Lower leg skin (tissue), 4 donors: ENCODE measurements around the gene ADCY10. TPM values are rescaled to one million over a fixed set of nuclear protein-coding genes. Genes with fewer than 3 reads are reported as not detected.

Experiments used
- DNase-seq, 2 donors: peaks; one replicate each; pipeline ENCODE4 v3.0.0-alpha.2; 2019; ENCODE audit warnings: low spot score in 2 of 2
- H3K4me3 ChIP-seq: fragments of 200-600 bp; sonication (generic); 2 replicates; pipeline ENCODE4 v1.5.1; 2017; ENCODE audit warnings: mild to moderate bottlenecking, low read depth; ENCODE audit not compliant: poor library complexity, severe bottlenecking
- CTCF ChIP-seq, 3 donors: fragments of 450-650 bp; IDR thresholded peaks; one replicate each; pipeline ENCODE4 v1.5.1; 2016; ENCODE audit warnings: antibody characterized with exemption in 3 of 3, mild to moderate bottlenecking in 3 of 3, moderate library complexity in 2 of 3
- POLR2A ChIP-seq, 2 donors: fragments of 450-650 bp; IDR thresholded peaks; one replicate each; pipeline ENCODE4 v1.6.1; 2016 to 2017; ENCODE audit warnings: antibody characterized with exemption in 2 of 2, mild to moderate bottlenecking in 1 of 2, moderate library complexity in 1 of 2
- WGBS, 2 donors: methylation state at CpG; one replicate each; pipeline ENCODE4 v1.1.5; 2018; 5-methylcytosine and 5-hydroxymethylcytosine counted together
- intact Hi-C: fragments of 100-400 bp; cut with DNase I; formaldehyde crosslinking; loops from one replicate; pipeline ENCODE4 v1.15.0; 2023; ENCODE audit warnings: low total_unique reads
- total RNA-seq, 4 donors: library from RNA; depleted of rRNA; stranded (reverse); fragments of >200 nt; gene quantifications; one replicate each; pipeline ENCODE4 v1.1.0, GENCODE V29; 2016

Gene ADCY10
- total RNA-seq, 4 donors from 2014 or later = 0.07 to 0.10 TPM; not detected in 2

DNA sequence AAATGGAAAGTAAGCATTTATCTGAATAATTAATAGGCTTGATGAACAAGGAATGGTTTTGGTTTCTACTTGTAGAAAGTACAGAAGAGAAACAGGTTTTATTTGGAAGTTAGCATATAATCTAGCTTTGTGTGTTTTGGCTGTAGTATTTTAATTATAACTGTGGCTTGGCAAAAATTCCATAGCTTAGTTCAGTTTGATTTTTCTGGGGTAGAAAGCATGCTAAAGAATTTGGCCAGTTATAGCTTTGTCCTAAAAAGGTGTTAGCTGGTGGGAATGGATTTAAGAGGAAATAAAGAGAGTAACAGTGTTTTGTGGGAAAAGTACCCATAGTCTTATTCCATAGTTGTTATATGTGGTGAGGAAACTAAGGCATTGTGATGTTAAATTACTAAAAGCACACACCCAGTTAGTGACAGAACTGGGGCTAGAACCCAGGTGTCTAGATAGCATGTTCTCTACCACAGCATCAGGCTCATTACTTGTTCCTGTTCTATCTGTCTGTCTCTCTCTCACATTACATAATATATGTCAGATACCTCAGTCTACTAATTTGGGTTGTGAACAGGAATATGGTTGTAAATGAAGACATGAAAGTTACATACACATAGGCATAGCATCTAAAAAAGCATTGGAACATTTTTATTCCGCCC is 137.2 kb downstream of the ADCY10 start:
- no peak overlapping the region for H3K4me3 ChIP-seq
- 95 to 100% methylated on average over 1 of the region's 1 CpG for WGBS, 2 donors
- intact Hi-C loops = no loop called here
- TF ChIP-seq POLR2A (IDR thresholded peaks at IDR 0.05) (no peak), CTCF (IDR thresholded peaks at IDR 0.05) (no peak)
- DNase-seq = no peak

- no peak for TF ChIP-seq POLR2A (IDR thresholded peaks at IDR 0.05)
- TF ChIP-seq CTCF (IDR thresholded peaks at IDR 0.05) = no peak
- no peak for DNase-seq
These were observed 137.8 kb downstream of the ADCY10 start for GRCh38 chr1:167776151-167776550.

GRCh38 chr1:167775178-167775577 is 138.8 kb downstream of the ADCY10 start:
- intact Hi-C loops = no loop called here
- no peak overlapping the region for H3K4me3 ChIP-seq
- DNase-seq = no peak
- 39 to 46% methylated on average over 2 of the region's 2 CpGs for WGBS, 2 donors
- no peak for TF ChIP-seq CTCF (IDR thresholded peaks at IDR 0.05)
- no peak for TF ChIP-seq POLR2A (IDR thresholded peaks at IDR 0.05)

More at GRCh38 chr1:167776151-167776550, 137.8 kb downstream of the ADCY10 start:
- no peak overlapping the region for H3K4me3 ChIP-seq
- 67 to 84% methylated on average over 1 of the region's 1 CpG for WGBS, 2 donors
- intact Hi-C loops = no loop called here

- intact Hi-C loops = no loop called here
- H3K4me3 ChIP-seq = no peak overlapping the region
- DNase-seq = no peak
- TF ChIP-seq CTCF (IDR thresholded peaks at IDR 0.05) (no peak), POLR2A (IDR thresholded peaks at IDR 0.05) (no peak)
These were observed 139.2 kb downstream of the ADCY10 start for GRCh38 chr1:167774710-167775109.

GRCh38 chr1:167773516-167773915 is 140.4 kb downstream of the ADCY10 start:
- H3K4me3 ChIP-seq = no peak overlapping the region
- TF ChIP-seq POLR2A (IDR thresholded peaks at IDR 0.05) (no peak), CTCF (IDR thresholded peaks at IDR 0.05) (no peak)
- no peak for DNase-seq
- intact Hi-C loops = no loop called here
- 70 to 74% methylated on average over 2 of the region's 2 CpGs for WGBS, 2 donors

DNA sequence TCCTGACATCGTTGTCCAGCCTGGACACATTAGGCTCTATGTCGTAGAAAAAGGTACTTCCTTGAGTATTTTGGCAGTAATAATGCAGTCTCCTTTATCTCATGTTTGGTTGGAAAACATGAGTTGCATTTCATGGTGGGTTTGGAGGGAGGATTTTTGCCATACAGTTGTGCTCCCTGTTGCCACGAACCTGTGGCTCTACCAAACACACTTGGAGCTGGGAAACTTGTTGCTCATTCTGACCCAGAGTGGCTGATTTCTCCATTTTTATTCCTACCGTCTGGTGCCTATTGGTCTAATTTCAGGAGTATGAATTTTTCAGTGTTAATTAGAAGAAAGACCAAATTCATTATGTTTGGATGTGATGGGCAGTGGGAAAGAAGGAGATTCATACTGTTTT is 141.5 kb downstream of the ADCY10 start:
- no peak for TF ChIP-seq POLR2A (IDR thresholded peaks at IDR 0.05)
- TF ChIP-seq CTCF (IDR thresholded peaks at IDR 0.05) = no peak
- intact Hi-C loops = no loop called here
- no peak overlapping the region for H3K4me3 ChIP-seq
- no peak for DNase-seq
- WGBS, 2 donors = 80 to 86% methylated on average over 4 of the region's 4 CpGs
